ENCODE results near the gene ZNF668. TPM values are rescaled to one million over a fixed set of nuclear protein-coding genes. Genes with fewer than 3 reads are reported as not detected.
A peak's percentile ranks its signal among the peaks of the same experiment; 100 is the strongest.

ZNF668 gene
- total RNA-seq, 1 donor from 2014 or later = 14.9 TPM

GRCh38 chr16:31082368-31083045 lies 8.5 kb upstream of the ZNF668 start:
- Mint-ChIP-seq H3K4me3 (no peak overlapping the region), H3K27ac (no peak overlapping the region), H3K9me3 (no peaks in the 10 kb centered on the region), H3K27me3 (ENCODE audit: insufficient read depth) (no peaks in the 10 kb centered on the region), H3K36me3 (ENCODE audit: low read depth) (peaks cover 26% of the 10 kb centered on the region), H3K4me1 (ENCODE audit: low read depth) (no peaks in the 10 kb centered on the region)
- intact Hi-C loops (cut with micrococcal nuclease) = no loop called here
- no peak for DNase-seq (ENCODE audit: low spot score)

- no peaks in the 10 kb centered on the region for H3K27me3 Mint-ChIP-seq (ENCODE audit: insufficient read depth)
- intact Hi-C loops (cut with micrococcal nuclease) = no loop called here
- no peaks in the 10 kb centered on the region for H3K4me1 Mint-ChIP-seq (ENCODE audit: low read depth)
- DNase-seq (ENCODE audit: low spot score) = no peak
- H3K4me3 Mint-ChIP-seq = no peak overlapping the region
- peaks cover 28% of the 10 kb centered on the region for H3K36me3 Mint-ChIP-seq (ENCODE audit: low read depth)
- H3K9me3 Mint-ChIP-seq = no peaks in the 10 kb centered on the region
- H3K27ac Mint-ChIP-seq = no peak overlapping the region
Observed at GRCh38 chr16:31081428-31082351, 7.7 kb upstream of the ZNF668 start.

- H3K4me3 Mint-ChIP-seq = no peak overlapping the region
- peaks cover 32% of the 10 kb centered on the region for H3K36me3 Mint-ChIP-seq (ENCODE audit: low read depth)
- intact Hi-C loops (cut with micrococcal nuclease) = no loop called here
- no peak overlapping the region for H3K27ac Mint-ChIP-seq
- no peaks in the 10 kb centered on the region for H3K9me3 Mint-ChIP-seq
- DNase-seq (ENCODE audit: low spot score) = no peak
- no peaks in the 10 kb centered on the region for H3K27me3 Mint-ChIP-seq (ENCODE audit: insufficient read depth)
- H3K4me1 Mint-ChIP-seq (ENCODE audit: low read depth) = peaks cover 4% of the 10 kb centered on the region
Observed at GRCh38 chr16:31080756-31081419, 6.8 kb upstream of the ZNF668 start.

GRCh38 chr16:31080035-31080629 lies 6.1 kb upstream of the ZNF668 start:
- intact Hi-C loops (cut with micrococcal nuclease) = no loop called here
- Mint-ChIP-seq H3K27ac (no peak overlapping the region), H3K4me1 (ENCODE audit: low read depth) (peaks cover 12% of the 10 kb centered on the region), H3K27me3 (ENCODE audit: insufficient read depth) (no peaks in the 10 kb centered on the region), H3K36me3 (ENCODE audit: low read depth) (peaks cover 34% of the 10 kb centered on the region), H3K9me3 (no peaks in the 10 kb centered on the region), H3K4me3 (no peak overlapping the region)
- no peak for DNase-seq (ENCODE audit: low spot score)

GRCh38 chr16:31079342-31079944 lies 5.4 kb upstream of the ZNF668 start:
- Mint-ChIP-seq H3K4me1 (ENCODE audit: low read depth) (peaks cover 19% of the 10 kb centered on the region), H3K27ac (no peak overlapping the region), H3K9me3 (no peaks in the 10 kb centered on the region), H3K27me3 (ENCODE audit: insufficient read depth) (no peaks in the 10 kb centered on the region), H3K4me3 (no peak overlapping the region), H3K36me3 (ENCODE audit: low read depth) (peaks cover 39% of the 10 kb centered on the region)
- DNase-seq (ENCODE audit: low spot score) = no peak
- intact Hi-C loops (cut with micrococcal nuclease) = loop anchor here (10.0 kb wide), 1 partner anchor 275 kb away; the partner anchor contains the start of gene ITGAX

- H3K27ac Mint-ChIP-seq = no peak overlapping the region
- intact Hi-C loops (cut with micrococcal nuclease) = loop anchor here (10.0 kb wide), 1 partner anchor 276 kb away; the partner anchor contains the start of gene ITGAX
- peaks cover 19% of the 10 kb centered on the region for H3K4me1 Mint-ChIP-seq (ENCODE audit: low read depth)
Observed at GRCh38 chr16:31078597-31079341, 4.7 kb upstream of the ZNF668 start.

GRCh38 chr16:31077592-31078396 lies 3.8 kb upstream of the ZNF668 start:
- Mint-ChIP-seq H3K9me3 (no peaks in the 10 kb centered on the region), H3K4me3 (no peak overlapping the region), H3K27me3 (ENCODE audit: insufficient read depth) (no peaks in the 10 kb centered on the region), H3K4me1 (ENCODE audit: low read depth) (peaks cover 19% of the 10 kb centered on the region), H3K36me3 (ENCODE audit: low read depth) (peaks cover 39% of the 10 kb centered on the region), H3K27ac (no peak overlapping the region)
- intact Hi-C loops (cut with micrococcal nuclease) = loop anchor here (10.0 kb wide), 1 partner anchor 277 kb away; the partner anchor contains the start of gene ITGAX
- DNase-seq (ENCODE audit: low spot score) = no peak

More at GRCh38 chr16:31078597-31079341, 4.7 kb upstream of the ZNF668 start:
- no peak for DNase-seq (ENCODE audit: low spot score)
- no peaks in the 10 kb centered on the region for H3K27me3 Mint-ChIP-seq (ENCODE audit: insufficient read depth)
- peaks cover 39% of the 10 kb centered on the region for H3K36me3 Mint-ChIP-seq (ENCODE audit: low read depth)
- no peaks in the 10 kb centered on the region for H3K9me3 Mint-ChIP-seq
- no peak overlapping the region for H3K4me3 Mint-ChIP-seq

GRCh38 chr16:31077024-31077423 lies 3.0 kb upstream of the ZNF668 start:
- peaks cover 36% of the 10 kb centered on the region for H3K36me3 Mint-ChIP-seq (ENCODE audit: low read depth)
- H3K27ac Mint-ChIP-seq = no peak overlapping the region
- no peak for DNase-seq (ENCODE audit: low spot score)
- no peaks in the 10 kb centered on the region for H3K27me3 Mint-ChIP-seq (ENCODE audit: insufficient read depth)
- no peaks in the 10 kb centered on the region for H3K9me3 Mint-ChIP-seq
- H3K4me3 Mint-ChIP-seq = no peak overlapping the region
- intact Hi-C loops (cut with micrococcal nuclease) = loop anchor here (10.0 kb wide), 1 partner anchor 278 kb away; the partner anchor contains the start of gene ITGAX
- H3K4me1 Mint-ChIP-seq (ENCODE audit: low read depth) = peaks cover 25% of the 10 kb centered on the region

GRCh38 chr16:31076319-31076718 lies 2.3 kb upstream of the ZNF668 start:
- peak overlapping the region; percentile 52 for H3K27ac Mint-ChIP-seq
- intact Hi-C loops (cut with micrococcal nuclease) = loop anchor here (10.0 kb wide), 1 partner anchor 278 kb away; the partner anchor contains the start of gene ITGAX

GRCh38 chr16:31074814-31075183 lies 759 bp upstream of the ZNF668 start:
- H3K9me3 Mint-ChIP-seq = no peaks in the 10 kb centered on the region
- H3K27me3 Mint-ChIP-seq (ENCODE audit: insufficient read depth) = no peaks in the 10 kb centered on the region
- DNase-seq (ENCODE audit: low spot score) = no peak
- peak overlapping the region; percentile 96 for H3K27ac Mint-ChIP-seq
- intact Hi-C loops (cut with micrococcal nuclease) = loop anchor here (1.0 to 10.0 kb wide), 16 partner anchors 20 to 1212 kb away; partner anchors contain the start of genes ARMC5, CDIPT, CFAP119 and FBRS
- peaks cover 32% of the 10 kb centered on the region for H3K4me1 Mint-ChIP-seq (ENCODE audit: low read depth)
- H3K4me3 Mint-ChIP-seq = peak overlapping the region; percentile 97
- H3K36me3 Mint-ChIP-seq (ENCODE audit: low read depth) = peaks cover 32% of the 10 kb centered on the region

More at GRCh38 chr16:31076319-31076718, 2.3 kb upstream of the ZNF668 start:
- no peak for DNase-seq (ENCODE audit: low spot score)
- Mint-ChIP-seq H3K27me3 (ENCODE audit: insufficient read depth) (no peaks in the 10 kb centered on the region), H3K4me1 (ENCODE audit: low read depth) (peaks cover 32% of the 10 kb centered on the region), H3K4me3 (peak overlapping the region; percentile 97), H3K9me3 (no peaks in the 10 kb centered on the region), H3K36me3 (ENCODE audit: low read depth) (peaks cover 36% of the 10 kb centered on the region)

Measured in activated T-helper 1 cell treated with anti-CD3 and anti-CD28 coated beads, Interleukin-12 subunit alpha, Interleukin-12 subunit beta, Interleukin-2, Interleukin-4 antibody, amounts not matched to agents 30 ng/mL and 10 ng/mL and 1 ng/mL, durations not matched to agents 14 hours and 24 hours and 36 hours (primary cell).